IMR-90 (cell line): ENCODE measurements around the gene SLIT1. TPM values are rescaled to one million over a fixed set of nuclear protein-coding genes. Genes with fewer than 3 reads are reported as not detected.

Experiments used
- FOS ChIP-seq: fragments of 150-350 bp; IDR thresholded peaks from 2 replicates; pipeline ENCODE4 v1.6.1; 2016; ENCODE audit warnings: low read depth, low read length
- NFE2L2 ChIP-seq: fragments of 150-350 bp; IDR thresholded peaks from 2 replicates; pipeline ENCODE4 v1.6.1; 2016; ENCODE audit warnings: low read depth, mild to moderate bottlenecking, low read length
- USF2 ChIP-seq: fragments of 150-350 bp; IDR thresholded peaks from 2 replicates; pipeline ENCODE4 v1.6.1; 2017; ENCODE audit warnings: mild to moderate bottlenecking, antibody characterized with exemption, low read length, low read depth
- polyA plus RNA-seq, 3 experiments: library from polyadenylated mRNA; depleted of rRNA; stranded (reverse); fragments of >200 nt; gene quantifications; 2 replicates each; pipeline ENCODE4 v1.2.3, GENCODE V29; 2012; ENCODE audit warnings: low replicate concordance in 1 of 3
- total RNA-seq: library from RNA; depleted of rRNA; stranded (reverse); fragments of >200 nt; gene quantifications from 2 replicates; pipeline ENCODE4 v1.2.3, GENCODE V29; 2012

Gene SLIT1
- total and polyA plus RNA-seq, 2 of the 4 experiments (the other 2 are of a cell fraction): under 0.01 TPM

- TF ChIP-seq USF2 (no peak), FOS (no peak), NFE2L2 (no peak)
These were observed 39.0 kb upstream of the SLIT1 start (continued) for GRCh38 chr10:97224483-97225435.
